ENCODE results near the gene CGGBP1. TPM values are rescaled to one million over a fixed set of nuclear protein-coding genes. Genes with fewer than 3 reads are reported as not detected.

The CGGBP1 gene
- total RNA-seq, 4 donors from 2014 or later, result 70.2 to 106 (median 92.0) TPM

- no peak for TF ChIP-seq CTCF (IDR thresholded peaks at IDR 0.05; ENCODE audit: low read depth)
Observed at GRCh38 chr3:88058306-88058580, 562 bp downstream of the CGGBP1 start.

GRCh38 chr3:88057630-88058305 lies 1.0 kb downstream of the CGGBP1 start:
- TF ChIP-seq CTCF (IDR thresholded peaks at IDR 0.05; ENCODE audit: low read depth), result no peak

- no peak for TF ChIP-seq CTCF (IDR thresholded peaks at IDR 0.05; ENCODE audit: low read depth)
Observed at GRCh38 chr3:88046766-88047165, 12.0 kb downstream of the CGGBP1 start.

GRCh38 chr3:88044411-88044810 lies 14.4 kb downstream of the CGGBP1 start:
- TF ChIP-seq CTCF (IDR thresholded peaks at IDR 0.05; ENCODE audit: low read depth), result no peak

GRCh38 chr3:88041005-88041404 lies 17.8 kb downstream of the CGGBP1 start:
- no peak for TF ChIP-seq CTCF (IDR thresholded peaks at IDR 0.05; ENCODE audit: low read depth)

GRCh38 chr3:88040529-88040928 lies 18.3 kb downstream of the CGGBP1 start:
- TF ChIP-seq CTCF (IDR thresholded peaks at IDR 0.05; ENCODE audit: low read depth), result no peak

- TF ChIP-seq CTCF (IDR thresholded peaks at IDR 0.05; ENCODE audit: low read depth), result no peak
Observed at GRCh38 chr3:88038566-88038965, 20.2 kb downstream of the CGGBP1 start.

Data from subcutaneous adipose tissue (tissue), 4 donors.